ENCODE results near the gene COL5A2.

Gene COL5A2

GRCh38 chr2:189124175-189124574 lies 55.4 kb downstream of the COL5A2 start:
- H3K4me1 ChIP-seq (ENCODE audit: insufficient read depth, poor library complexity, severe bottlenecking) = no peaks in the 10 kb centered on the region
- ATAC-seq (ENCODE audit: low read depth) (no peak), DNase-seq (ENCODE audit: low spot score) (no peak)
- H3K36me3 ChIP-seq (ENCODE audit: low read depth) = no peaks in the 10 kb centered on the region
- H3K9me3 ChIP-seq (ENCODE audit: severe bottlenecking) = no peaks in the 10 kb centered on the region
- no peaks in the 10 kb centered on the region for H3K27me3 ChIP-seq (ENCODE audit: insufficient read depth, poor library complexity, severe bottlenecking)
- H3K27ac ChIP-seq (ENCODE audit: poor library complexity, severe bottlenecking) = no peak overlapping the region
- no peak for TF ChIP-seq CTCF (IDR thresholded peaks at IDR 0.05; ENCODE audit: poor library complexity, severe bottlenecking)
- no peak overlapping the region for H3K4me3 ChIP-seq (ENCODE audit: severe bottlenecking)

- Histone ChIP-seq H3K9me3 (ENCODE audit: severe bottlenecking) (no peaks in the 10 kb centered on the region), H3K4me1 (ENCODE audit: insufficient read depth, poor library complexity, severe bottlenecking) (no peaks in the 10 kb centered on the region), H3K27me3 (ENCODE audit: insufficient read depth, poor library complexity, severe bottlenecking) (no peaks in the 10 kb centered on the region), H3K36me3 (ENCODE audit: low read depth) (no peaks in the 10 kb centered on the region), H3K27ac (ENCODE audit: poor library complexity, severe bottlenecking) (no peak overlapping the region), H3K4me3 (ENCODE audit: severe bottlenecking) (no peak overlapping the region)
- TF ChIP-seq CTCF (IDR thresholded peaks at IDR 0.05; ENCODE audit: poor library complexity, severe bottlenecking) = no peak
- no peak for DNase-seq (ENCODE audit: low spot score)
- no peak for ATAC-seq (ENCODE audit: low read depth)
Measured at GRCh38 chr2:189118386-189118785, 61.2 kb downstream of the COL5A2 start.

GRCh38 chr2:189116979-189117378 lies 62.6 kb downstream of the COL5A2 start:
- no peaks in the 10 kb centered on the region for H3K27me3 ChIP-seq (ENCODE audit: insufficient read depth, poor library complexity, severe bottlenecking)
- H3K4me3 ChIP-seq (ENCODE audit: severe bottlenecking) = no peak overlapping the region
- no peaks in the 10 kb centered on the region for H3K36me3 ChIP-seq (ENCODE audit: low read depth)
- no peaks in the 10 kb centered on the region for H3K9me3 ChIP-seq (ENCODE audit: severe bottlenecking)
- no peak overlapping the region for H3K27ac ChIP-seq (ENCODE audit: poor library complexity, severe bottlenecking)
- no peak for TF ChIP-seq CTCF (IDR thresholded peaks at IDR 0.05; ENCODE audit: poor library complexity, severe bottlenecking)
- DNase-seq (ENCODE audit: low spot score) (no peak), ATAC-seq (ENCODE audit: low read depth) (no peak)
- H3K4me1 ChIP-seq (ENCODE audit: insufficient read depth, poor library complexity, severe bottlenecking) = no peaks in the 10 kb centered on the region

GRCh38 chr2:189116087-189116486 lies 63.5 kb downstream of the COL5A2 start:
- no peaks in the 10 kb centered on the region for H3K9me3 ChIP-seq (ENCODE audit: severe bottlenecking)
- H3K27ac ChIP-seq (ENCODE audit: poor library complexity, severe bottlenecking) = no peak overlapping the region
- ATAC-seq (ENCODE audit: low read depth) (no peak), DNase-seq (ENCODE audit: low spot score) (no peak)
- no peak overlapping the region for H3K4me3 ChIP-seq (ENCODE audit: severe bottlenecking)
- TF ChIP-seq CTCF (IDR thresholded peaks at IDR 0.05; ENCODE audit: poor library complexity, severe bottlenecking) = no peak
- no peaks in the 10 kb centered on the region for H3K27me3 ChIP-seq (ENCODE audit: insufficient read depth, poor library complexity, severe bottlenecking)
- H3K4me1 ChIP-seq (ENCODE audit: insufficient read depth, poor library complexity, severe bottlenecking) = no peaks in the 10 kb centered on the region
- H3K36me3 ChIP-seq (ENCODE audit: low read depth) = no peaks in the 10 kb centered on the region

DNA sequence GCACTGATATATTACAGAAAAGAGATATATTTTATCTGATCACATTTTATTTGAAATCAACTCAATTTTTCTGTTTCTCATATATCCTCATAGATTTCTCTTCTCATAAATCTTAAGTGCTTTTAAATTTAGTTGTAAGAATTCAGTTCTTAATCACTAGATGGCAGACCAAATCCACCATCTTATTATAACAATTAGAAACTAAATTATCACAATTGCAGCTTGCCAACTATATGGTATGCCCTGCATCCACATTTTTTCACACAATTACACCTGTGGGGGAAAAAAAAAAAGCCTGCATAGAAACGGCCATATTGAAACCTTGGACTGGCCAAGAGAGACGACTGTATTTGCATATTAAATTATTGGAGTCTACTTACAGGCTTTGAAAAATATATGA lies 64.4 kb downstream of the COL5A2 start:
- ATAC-seq (ENCODE audit: low read depth) (no peak), DNase-seq (ENCODE audit: low spot score) (no peak)
- Histone ChIP-seq H3K4me1 (ENCODE audit: insufficient read depth, poor library complexity, severe bottlenecking) (no peaks in the 10 kb centered on the region), H3K27ac (ENCODE audit: poor library complexity, severe bottlenecking) (no peak overlapping the region), H3K4me3 (ENCODE audit: severe bottlenecking) (no peak overlapping the region), H3K9me3 (ENCODE audit: severe bottlenecking) (no peaks in the 10 kb centered on the region), H3K36me3 (ENCODE audit: low read depth) (no peaks in the 10 kb centered on the region), H3K27me3 (ENCODE audit: insufficient read depth, poor library complexity, severe bottlenecking) (no peaks in the 10 kb centered on the region)
- peak; percentile 59 for TF ChIP-seq CTCF (IDR thresholded peaks at IDR 0.05; ENCODE audit: poor library complexity, severe bottlenecking)

All from RWPE2 (cell line).